H1 (cell line): ENCODE data around the gene SIRT5. TPM values are rescaled to one million over a fixed set of nuclear protein-coding genes. Genes with fewer than 3 reads are reported as not detected.

ENCODE experiments used
- CTCF ChIA-PET: fragments of 300-600 bp; sonication (Branson Sonifier 250); formaldehyde crosslinking; loops from one replicate; lab custom pipeline; 2021; ENCODE audit not compliant: partially characterized antibody; lab: Charles Lee
- POLR2A ChIA-PET: fragments of 300-600 bp; sonication (Branson Sonifier 250); formaldehyde crosslinking; loops from one replicate; lab custom pipeline; 2021; ENCODE audit warnings: inconsistent platforms; ENCODE audit not compliant: partially characterized antibody; lab: Charles Lee
- DNase-seq, 2 experiments: peaks; one replicate each; pipeline versions ENCODE4 v3.0.0 to v3.0.0-alpha.2; 2010 to 2022; ENCODE audit warnings: low spot score in 2 of 2, low read depth in 1 of 2, mixed read lengths in 1 of 2
- FAIRE-seq: peaks from 2 replicates; lab custom pipeline; 2011; peaks lifted over from hg19 to GRCh38; lab: Jason Lieb, UNC
- H2AFZ ChIP-seq: 2 replicates; pipeline ENCODE4 v1.8.1; 2012; ENCODE audit warnings: low read length, inconsistent platforms
- H2AK5ac ChIP-seq: 2 replicates; pipeline ENCODE4 v1.6.1; 2013; ENCODE audit warnings: low read depth, low read length
- H2BK120ac ChIP-seq: replicated peaks from 2 replicates; pipeline ENCODE3; 2013; ENCODE audit warnings: low read depth, low read length, inconsistent platforms
- H2BK12ac ChIP-seq: 2 replicates; pipeline ENCODE4 v1.6.1; 2013; ENCODE audit warnings: low read depth, low read length
- H2BK15ac ChIP-seq: 2 replicates; pipeline ENCODE4 v1.6.1; 2013; ENCODE audit warnings: low read length
- H2BK20ac ChIP-seq: 2 replicates; pipeline ENCODE4 v1.6.1; 2013; ENCODE audit warnings: low read length
- H2BK5ac ChIP-seq: 2 replicates; pipeline ENCODE4 v1.6.1; 2013; ENCODE audit warnings: low read depth, low read length
- H3K14ac ChIP-seq: 2 replicates; pipeline ENCODE4 v1.6.1; 2013; ENCODE audit warnings: inconsistent platforms; ENCODE audit not compliant: insufficient read length
- H3K18ac ChIP-seq: 2 replicates; pipeline ENCODE4 v1.6.1; 2013; ENCODE audit warnings: low read length; ENCODE audit errors: extremely low read depth
- H3K23ac ChIP-seq: 2 replicates; pipeline ENCODE4 v1.6.1; 2013; ENCODE audit warnings: inconsistent platforms; ENCODE audit not compliant: insufficient read length
- H3K23me2 ChIP-seq: 2 replicates; pipeline ENCODE4 v1.6.1; 2013; ENCODE audit warnings: low read depth, low read length
- H3K27ac ChIP-seq: 2 replicates; pipeline ENCODE4 v1.6.1; 2011; ENCODE audit warnings: low read depth, low read length, inconsistent platforms
- H3K27me3 ChIP-seq, 4 experiments: replicated peaks in 1 of 4; 1 replicate in 1 of 4; 2 replicates in 3 of 4; pipeline versions ENCODE4 v1.6.1 to v1.8.1; 2011 to 2013; ENCODE audit warnings: low read length in 3 of 4, mild to moderate bottlenecking in 3 of 4, inconsistent platforms in 2 of 4, mixed read lengths in 2 of 4, moderate library complexity in 1 of 4; ENCODE audit not compliant: control insufficient read depth in 3 of 4, insufficient read depth in 3 of 4; ENCODE audit errors: extremely low read depth in 1 of 4
- H3K36me3 ChIP-seq, 4 experiments: 2 replicates each; pipeline versions ENCODE4 v1.6.1 to v1.8.1; 2011 to 2013; ENCODE audit warnings: mild to moderate bottlenecking in 4 of 4, low read length in 3 of 4, moderate library complexity in 2 of 4, control low read depth in 1 of 4, inconsistent platforms in 1 of 4; ENCODE audit not compliant: insufficient read depth in 4 of 4, control insufficient read depth in 2 of 4
- H3K4ac ChIP-seq: replicated peaks from 2 replicates; pipeline ENCODE3; 2013; ENCODE audit warnings: low read length, low read depth, mixed read lengths, inconsistent platforms; ENCODE audit not compliant: insufficient read length
- H3K4me1 ChIP-seq, 4 experiments: replicated peaks in 1 of 4; 1 replicate in 1 of 4; 2 replicates in 3 of 4; pipeline versions ENCODE4 v1.6.1 to v1.8.1; 2011 to 2013; ENCODE audit warnings: low read length in 3 of 4, inconsistent platforms in 2 of 4, mixed read lengths in 1 of 4; ENCODE audit not compliant: insufficient read depth in 4 of 4, control insufficient read depth in 3 of 4
- H3K4me2 ChIP-seq, 2 experiments: 2 replicates each; pipeline versions ENCODE4 v1.6.1 to v1.8.1; 2011 to 2013; ENCODE audit warnings: low read depth in 2 of 2, low read length in 2 of 2, control low read depth in 1 of 2, inconsistent platforms in 1 of 2, mild to moderate bottlenecking in 1 of 2; ENCODE audit not compliant: insufficient read depth in 1 of 2
- H3K4me3 ChIP-seq, 4 experiments: fragments of 200-600, 300-600 bp in 1 of 4; sonication (generic), shearing (Covaris generic), sonication (Bioruptor Twin) in 1 of 4; 2 replicates each; pipeline versions ENCODE4 v1.5.1 to v1.8.1; 2011 to 2016; ENCODE audit warnings: low read length in 4 of 4, low read depth in 3 of 4, control low read depth in 2 of 4, inconsistent platforms in 2 of 4, mild to moderate bottlenecking in 2 of 4, mixed read lengths in 1 of 4, moderate library complexity in 1 of 4; ENCODE audit not compliant: insufficient read depth in 2 of 4; ENCODE audit errors: extremely low read depth in 1 of 4
- H3K56ac ChIP-seq: replicated peaks from 2 replicates; pipeline ENCODE3; 2013; ENCODE audit warnings: low read depth, mild to moderate bottlenecking, mixed read lengths, low read length, inconsistent platforms; ENCODE audit not compliant: insufficient read length
- H3K79me1 ChIP-seq: 2 replicates; pipeline ENCODE4 v1.6.1; 2013; ENCODE audit warnings: low read depth, low read length, control low read depth
- H3K79me2 ChIP-seq, 2 experiments: 2 replicates each; pipeline versions ENCODE4 v1.6.1 to v1.8.1; 2012 to 2013; ENCODE audit warnings: low read length in 2 of 2, mild to moderate bottlenecking in 2 of 2, inconsistent platforms in 1 of 2; ENCODE audit not compliant: insufficient read depth in 2 of 2, control insufficient read depth in 1 of 2
- H3K9ac ChIP-seq, 4 experiments: replicated peaks in 1 of 4; 1 replicate in 1 of 4; 2 replicates in 3 of 4; pipeline versions ENCODE4 v1.6.1 to v1.8.1; 2011 to 2013; ENCODE audit warnings: low read depth in 3 of 4, low read length in 3 of 4, control low read depth in 2 of 4, mild to moderate bottlenecking in 2 of 4, moderate library complexity in 2 of 4, inconsistent platforms in 1 of 4; ENCODE audit errors: extremely low read depth in 1 of 4
- H3K9me3 ChIP-seq, 2 experiments: 2 replicates each; pipeline versions ENCODE4 v1.6.1 to v1.8.1; 2012 to 2013; ENCODE audit warnings: mild to moderate bottlenecking in 2 of 2, moderate library complexity in 2 of 2, control low read depth in 1 of 2, inconsistent platforms in 1 of 2, low read depth in 1 of 2, low read length in 1 of 2, mixed read lengths in 1 of 2; ENCODE audit not compliant: insufficient read depth in 2 of 2
- H4K20me1 ChIP-seq, 2 experiments: replicated peaks in 1 of 2; 2 replicates each; pipeline versions ENCODE3 to v1.8.1; 2011 to 2013; ENCODE audit warnings: inconsistent platforms in 2 of 2, low read length in 2 of 2, mild to moderate bottlenecking in 1 of 2; ENCODE audit not compliant: insufficient read depth in 2 of 2, control insufficient read depth in 1 of 2
- H4K5ac ChIP-seq: 2 replicates; pipeline ENCODE4 v1.6.1; 2013; ENCODE audit warnings: low read length, low read depth, mixed read lengths, inconsistent platforms; ENCODE audit not compliant: insufficient read length
- H4K8ac ChIP-seq: 2 replicates; pipeline ENCODE4 v1.8.0; 2013; ENCODE audit warnings: mild to moderate bottlenecking, moderate library complexity, low read length, inconsistent platforms; ENCODE audit not compliant: insufficient read depth; ENCODE audit errors: extremely low read depth
- H4K91ac ChIP-seq: replicated peaks from 2 replicates; pipeline ENCODE3; 2013; ENCODE audit warnings: low read length, mixed read lengths, inconsistent platforms; ENCODE audit not compliant: insufficient read length
- CBX5 ChIP-seq: fragments of 300-800, 300-1000 bp; sonication (generic); IDR thresholded peaks from 2 replicates; pipeline ENCODE4 v1.7.1; 2016; ENCODE audit warnings: antibody characterized with exemption, low read length, low read depth
- HDAC6 ChIP-seq: IDR thresholded peaks from one replicate; pipeline ENCODE4 v1.7.1; 2012; ENCODE audit warnings: low read depth, mild to moderate bottlenecking, inconsistent platforms, low read length, moderate library complexity
- RNF2 ChIP-seq: fragments of 200-900, 300-1000 bp; sonication (generic); IDR thresholded peaks from 2 replicates; pipeline ENCODE4 v1.7.1; 2016; ENCODE audit warnings: borderline replicate concordance, low read depth, mild to moderate bottlenecking, antibody characterized with exemption, low read length; ENCODE audit not compliant: poor library complexity, severe bottlenecking; ENCODE audit errors: missing control alignments
- SP2 ChIP-seq: IDR thresholded peaks from 2 replicates; pipeline ENCODE4 v1.6.1; 2012; ENCODE audit warnings: mild to moderate bottlenecking, low read length, inconsistent platforms
- SP4 ChIP-seq: IDR thresholded peaks from 2 replicates; pipeline ENCODE4 v1.6.1; 2012; ENCODE audit warnings: low read length, inconsistent platforms
- SRF ChIP-seq: IDR thresholded peaks from 2 replicates; pipeline ENCODE4 v1.6.1; 2011; ENCODE audit warnings: mild to moderate bottlenecking, low read depth, low read length, moderate library complexity
- TAF1 ChIP-seq: IDR thresholded peaks from 2 replicates; pipeline ENCODE4 v1.6.1; 2011; ENCODE audit warnings: mild to moderate bottlenecking, low read depth, low read length
- TAF7 ChIP-seq: optimal IDR thresholded peaks from 2 replicates; pipeline ENCODE3; 2011; ENCODE audit warnings: low read depth, mild to moderate bottlenecking, inconsistent platforms, low read length, moderate library complexity, borderline replicate concordance
- WGBS, 2 experiments: shearing (Covaris generic) in 1 of 2; methylation state at CpG; one replicate each; pipeline versions ENCODE4 v1.1.6 to v1.1.7; 2013 to 2015; ENCODE audit warnings: low lambda C conversion rate in 2 of 2, mixed read lengths in 2 of 2, inconsistent platforms in 1 of 2, low coverage in 1 of 2, missing lambda C conversion rate in 1 of 2; ENCODE audit not compliant: insufficient replicate concordance in 2 of 2, insufficient coverage in 1 of 2, insufficient read length in 1 of 2; ENCODE audit errors: extremely low coverage in 1 of 2, missing lambda C conversion rate in 1 of 2; 5-methylcytosine and 5-hydroxymethylcytosine counted together
- polyA plus RNA-seq, 7 experiments: library from polyadenylated mRNA; depleted of rRNA in 3 of 7; stranded (reverse) in 5 of 7; unstranded in 2 of 7; fragments of >200 nt in 5 of 7; fragments of 200-250 nt in 2 of 7; gene quantifications; 1 replicate in 5 of 7; 2 replicates in 1 of 7; 4 replicates in 1 of 7; pipeline versions ENCODE4 v1.2.1 to v1.2.3, GENCODE V29; 2011 to 2013; ENCODE audit warnings: missing spikeins in 2 of 7, mixed read lengths in 2 of 7
- total RNA-seq: library from RNA; stranded (reverse); fragmentation: NEBNext Ultra II Directional; extraction: Animal tissue kit (Norgen Biotek cat#: 25700); gene quantifications from 2 replicates; pipeline ENCODE4 v1.2.1, GENCODE V29; 2021

The SIRT5 gene
- total and polyA plus RNA-seq, 2 of the 8 experiments (the other 6 are each of a cell fraction or from before 2014, with no cell fraction given) = 7.4 to 14.7 TPM

DNA sequence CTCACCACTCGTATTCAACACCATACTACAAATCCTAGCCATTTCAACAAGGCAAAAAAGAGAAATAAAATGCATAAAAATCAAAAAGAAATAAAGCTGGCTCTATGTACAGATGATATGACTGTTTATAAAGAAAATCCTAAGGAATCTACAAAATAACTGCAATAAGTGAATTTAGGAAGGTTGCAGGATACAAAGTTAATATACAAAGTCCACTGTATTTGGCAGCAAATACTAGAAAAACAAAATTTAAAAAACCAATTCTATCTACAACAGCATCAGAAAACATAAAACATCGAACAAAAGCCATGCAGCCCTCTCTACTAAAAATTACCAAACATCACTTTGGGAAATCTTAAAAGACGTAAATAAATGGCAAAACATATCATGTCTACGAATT lies 89.6 kb downstream of the SIRT5 start:
- H3K4ac ChIP-seq = no peak overlapping the region
- WGBS, 2 experiments = 89% methylated on average over 4 of the region's 4 CpGs; no CpG with 5 or more reads in 1 of the 2 experiments

More for the DNA sequence above, 89.6 kb downstream of the SIRT5 start:
- Histone ChIP-seq H4K91ac (no peak overlapping the region), H2BK12ac (no peak overlapping the region), H4K20me1 (peaks cover 0 to 4% of the 10 kb centered on the region in 2 experiments), H2AFZ (no peak overlapping the region), H3K9me3 (no peaks in the 10 kb centered on the region), H2AK5ac (no peak overlapping the region), H3K4me3 (no peak overlapping the region), H3K23ac (no peak overlapping the region), H3K79me2 (peaks cover 4 to 100% of the 10 kb centered on the region in 2 experiments; a peak in 3 of 4 replicates)
- CTCF ChIA-PET = no interaction called here
- no peak for FAIRE-seq
- TF ChIP-seq CBX5 = no peak
- TF ChIP-seq TAF7 = no peak
- no peak for TF ChIP-seq HDAC6
- TF ChIP-seq SP4 = no peak
- no peak for TF ChIP-seq SRF
- TF ChIP-seq RNF2 = no peak
- TF ChIP-seq SP2 = no peak
- TF ChIP-seq TAF1 = no peak
- TF ChIP-seq, all 59 proteins: peak for 0
- Histone ChIP-seq H2BK120ac (no peak overlapping the region), H3K9ac (no peak overlapping the region), H3K4me1 (peaks cover 0 to 3% (median 0%) of the 10 kb centered on the region in 4 experiments; a peak in 2 of 7 replicates), H3K79me1 (no peaks in the 10 kb centered on the region), H4K8ac (no peak overlapping the region), H4K5ac (no peak overlapping the region), H2BK5ac (no peak overlapping the region), H3K36me3 (no peaks in the 10 kb centered on the region), H3K14ac (no peak overlapping the region), H2BK20ac (no peak overlapping the region), H3K18ac (no peak overlapping the region), H3K27me3 (no peaks in the 10 kb centered on the region), H3K56ac (no peak overlapping the region), H3K23me2 (no peaks in the 10 kb centered on the region), H2BK15ac (no peak overlapping the region), H3K27ac (no peak overlapping the region), H3K4me2 (no peak overlapping the region)
- POLR2A ChIA-PET = no interaction called here
- no peak for DNase-seq
